GM12878 (cell line): ENCODE data around the gene HERPUD2.

ENCODE experiments used
- CBFB ChIP-seq: IDR thresholded peaks from 2 replicates; pipeline ENCODE4 v1.6.1; 2016; ENCODE audit warnings: antibody characterized with exemption, low read depth
- EP300 ChIP-seq, 2 experiments: fragments of 150-350 bp in 1 of 2; IDR thresholded peaks; 2 replicates each; pipeline ENCODE4 v1.6.1; 2011 to 2012; ENCODE audit warnings: low read depth in 2 of 2, low read length in 2 of 2, borderline replicate concordance in 1 of 2, improper control_type of control experiment in 1 of 2, inconsistent platforms in 1 of 2; ENCODE audit not compliant: control insufficient read depth in 1 of 2
- FOS ChIP-seq: IDR thresholded peaks from 3 replicates; pipeline ENCODE4 v1.6.1; 2011; ENCODE audit warnings: borderline replicate concordance; ENCODE audit not compliant: insufficient read length; ENCODE audit errors: extremely low read depth
- JUND ChIP-seq: IDR thresholded peaks from 2 replicates; pipeline ENCODE4 v1.6.1; 2012; ENCODE audit warnings: low read depth, mild to moderate bottlenecking, low read length, improper control_type of control experiment, moderate library complexity
- MXI1 ChIP-seq: fragments of 150-350 bp; IDR thresholded peaks from 2 replicates; pipeline ENCODE4 v1.6.1; 2011; ENCODE audit warnings: low read depth, mild to moderate bottlenecking, inconsistent platforms, low read length, improper control_type of control experiment
- POLR2A ChIP-seq: IDR thresholded peaks from 2 replicates; pipeline ENCODE4 v1.6.1; 2011; ENCODE audit warnings: low read depth, mild to moderate bottlenecking, low read length
- POLR2AphosphoS5 ChIP-seq: IDR thresholded peaks from 2 replicates; pipeline ENCODE4 v1.6.1; 2011; ENCODE audit warnings: mild to moderate bottlenecking, low read length, inconsistent platforms
- RAD21 ChIP-seq: IDR thresholded peaks from 2 replicates; pipeline ENCODE4 v1.6.1; 2011; ENCODE audit warnings: mild to moderate bottlenecking, low read depth, low read length, moderate library complexity; ENCODE audit not compliant: insufficient read depth
- ZNF24 ChIP-seq: fragments of 450-650 bp; IDR thresholded peaks from 2 replicates; pipeline ENCODE4 v1.6.1; 2017; ENCODE audit warnings: antibody characterized with exemption, mild to moderate bottlenecking
- ZNF274 ChIP-seq: IDR thresholded peaks from one replicate; pipeline ENCODE4 v1.8.0; 2011; ENCODE audit not compliant: insufficient read length, insufficient read depth
- TF ChIP-seq, protein P1 (sequence below), 3 experiments: IDR thresholded peaks in 2 of 3; conservative IDR thresholded peaks in 1 of 3; 2 replicates each; pipeline ENCODE4 v1.5.1; 2011; ENCODE audit warnings: low read depth in 3 of 3, low read length in 3 of 3, mild to moderate bottlenecking in 3 of 3, control low read depth in 2 of 3, moderate library complexity in 2 of 3, inconsistent platforms in 1 of 3, mixed read lengths in 1 of 3; ENCODE audit not compliant: control insufficient read depth in 2 of 3, insufficient read depth in 1 of 3; ENCODE audit errors: extremely low read depth in 1 of 3
- TF ChIP-seq, protein P2 (sequence below): IDR thresholded peaks from 2 replicates; pipeline ENCODE4 v1.6.1; 2012; ENCODE audit warnings: mild to moderate bottlenecking, low read depth, low read length
- TF ChIP-seq, protein P3 (sequence below): fragments of 450-650 bp; IDR thresholded peaks from 2 replicates; pipeline ENCODE4 v1.6.1; 2018; ENCODE audit warnings: borderline replicate concordance, mild to moderate bottlenecking; ENCODE audit not compliant: partially characterized antibody

DNA sequence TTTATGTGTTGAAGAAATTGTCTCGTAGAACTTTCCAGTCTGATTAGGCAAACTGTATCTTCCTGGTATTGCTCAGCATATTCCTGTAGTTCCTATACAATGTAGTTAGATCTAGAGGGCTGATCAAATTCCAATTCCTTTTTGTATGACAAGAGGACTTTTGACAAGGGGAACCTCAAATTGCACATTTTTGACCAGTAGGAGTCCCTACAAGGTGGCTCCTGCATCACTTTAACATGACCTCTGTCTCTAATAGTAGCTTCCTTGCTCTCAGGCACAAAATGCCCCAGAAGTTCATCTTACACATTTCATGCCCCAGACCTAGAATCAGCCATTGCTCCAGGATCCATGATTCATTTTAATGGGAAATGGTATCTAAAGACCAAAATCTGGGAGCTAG, 18.7 kb downstream of the HERPUD2 start:
- TF ChIP-seq JUND (no peak), CBFB (no peak), EP300 (IDR thresholded peaks at IDR 0.05; ENCODE audit: borderline replicate concordance in 1 of 2, control insufficient read depth in 1 of 2, low read depth in 2 of 2, low read length in 2 of 2) (no peak), POLR2A (no peak), ZNF274 (no peak), FOS (no peak), MXI1 (no peak), RAD21 (peak; percentile 25; the same call in 1 of the 2 replicates), POLR2AphosphoS5 (no peak), ZNF24 (no peak)
- TF ChIP-seq, protein P1, sequence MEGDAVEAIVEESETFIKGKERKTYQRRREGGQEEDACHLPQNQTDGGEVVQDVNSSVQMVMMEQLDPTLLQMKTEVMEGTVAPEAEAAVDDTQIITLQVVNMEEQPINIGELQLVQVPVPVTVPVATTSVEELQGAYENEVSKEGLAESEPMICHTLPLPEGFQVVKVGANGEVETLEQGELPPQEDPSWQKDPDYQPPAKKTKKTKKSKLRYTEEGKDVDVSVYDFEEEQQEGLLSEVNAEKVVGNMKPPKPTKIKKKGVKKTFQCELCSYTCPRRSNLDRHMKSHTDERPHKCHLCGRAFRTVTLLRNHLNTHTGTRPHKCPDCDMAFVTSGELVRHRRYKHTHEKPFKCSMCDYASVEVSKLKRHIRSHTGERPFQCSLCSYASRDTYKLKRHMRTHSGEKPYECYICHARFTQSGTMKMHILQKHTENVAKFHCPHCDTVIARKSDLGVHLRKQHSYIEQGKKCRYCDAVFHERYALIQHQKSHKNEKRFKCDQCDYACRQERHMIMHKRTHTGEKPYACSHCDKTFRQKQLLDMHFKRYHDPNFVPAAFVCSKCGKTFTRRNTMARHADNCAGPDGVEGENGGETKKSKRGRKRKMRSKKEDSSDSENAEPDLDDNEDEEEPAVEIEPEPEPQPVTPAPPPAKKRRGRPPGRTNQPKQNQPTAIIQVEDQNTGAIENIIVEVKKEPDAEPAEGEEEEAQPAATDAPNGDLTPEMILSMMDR (IDR thresholded peaks at IDR 0.05 in 2 of 3, conservative IDR thresholded peaks at IDR 0.05 in 1 of 3; ENCODE audit: control insufficient read depth in 2 of 3, extremely low read depth in 1 of 3, insufficient read depth in 1 of 3, low read depth in 3 of 3, low read length in 3 of 3), result peak in 2 of 3 experiments; percentile 17 to 21; a peak in 3 of 6 replicates
- TF ChIP-seq, protein P2, sequence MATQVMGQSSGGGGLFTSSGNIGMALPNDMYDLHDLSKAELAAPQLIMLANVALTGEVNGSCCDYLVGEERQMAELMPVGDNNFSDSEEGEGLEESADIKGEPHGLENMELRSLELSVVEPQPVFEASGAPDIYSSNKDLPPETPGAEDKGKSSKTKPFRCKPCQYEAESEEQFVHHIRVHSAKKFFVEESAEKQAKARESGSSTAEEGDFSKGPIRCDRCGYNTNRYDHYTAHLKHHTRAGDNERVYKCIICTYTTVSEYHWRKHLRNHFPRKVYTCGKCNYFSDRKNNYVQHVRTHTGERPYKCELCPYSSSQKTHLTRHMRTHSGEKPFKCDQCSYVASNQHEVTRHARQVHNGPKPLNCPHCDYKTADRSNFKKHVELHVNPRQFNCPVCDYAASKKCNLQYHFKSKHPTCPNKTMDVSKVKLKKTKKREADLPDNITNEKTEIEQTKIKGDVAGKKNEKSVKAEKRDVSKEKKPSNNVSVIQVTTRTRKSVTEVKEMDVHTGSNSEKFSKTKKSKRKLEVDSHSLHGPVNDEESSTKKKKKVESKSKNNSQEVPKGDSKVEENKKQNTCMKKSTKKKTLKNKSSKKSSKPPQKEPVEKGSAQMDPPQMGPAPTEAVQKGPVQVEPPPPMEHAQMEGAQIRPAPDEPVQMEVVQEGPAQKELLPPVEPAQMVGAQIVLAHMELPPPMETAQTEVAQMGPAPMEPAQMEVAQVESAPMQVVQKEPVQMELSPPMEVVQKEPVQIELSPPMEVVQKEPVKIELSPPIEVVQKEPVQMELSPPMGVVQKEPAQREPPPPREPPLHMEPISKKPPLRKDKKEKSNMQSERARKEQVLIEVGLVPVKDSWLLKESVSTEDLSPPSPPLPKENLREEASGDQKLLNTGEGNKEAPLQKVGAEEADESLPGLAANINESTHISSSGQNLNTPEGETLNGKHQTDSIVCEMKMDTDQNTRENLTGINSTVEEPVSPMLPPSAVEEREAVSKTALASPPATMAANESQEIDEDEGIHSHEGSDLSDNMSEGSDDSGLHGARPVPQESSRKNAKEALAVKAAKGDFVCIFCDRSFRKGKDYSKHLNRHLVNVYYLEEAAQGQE, result no peak
- TF ChIP-seq, protein P3, sequence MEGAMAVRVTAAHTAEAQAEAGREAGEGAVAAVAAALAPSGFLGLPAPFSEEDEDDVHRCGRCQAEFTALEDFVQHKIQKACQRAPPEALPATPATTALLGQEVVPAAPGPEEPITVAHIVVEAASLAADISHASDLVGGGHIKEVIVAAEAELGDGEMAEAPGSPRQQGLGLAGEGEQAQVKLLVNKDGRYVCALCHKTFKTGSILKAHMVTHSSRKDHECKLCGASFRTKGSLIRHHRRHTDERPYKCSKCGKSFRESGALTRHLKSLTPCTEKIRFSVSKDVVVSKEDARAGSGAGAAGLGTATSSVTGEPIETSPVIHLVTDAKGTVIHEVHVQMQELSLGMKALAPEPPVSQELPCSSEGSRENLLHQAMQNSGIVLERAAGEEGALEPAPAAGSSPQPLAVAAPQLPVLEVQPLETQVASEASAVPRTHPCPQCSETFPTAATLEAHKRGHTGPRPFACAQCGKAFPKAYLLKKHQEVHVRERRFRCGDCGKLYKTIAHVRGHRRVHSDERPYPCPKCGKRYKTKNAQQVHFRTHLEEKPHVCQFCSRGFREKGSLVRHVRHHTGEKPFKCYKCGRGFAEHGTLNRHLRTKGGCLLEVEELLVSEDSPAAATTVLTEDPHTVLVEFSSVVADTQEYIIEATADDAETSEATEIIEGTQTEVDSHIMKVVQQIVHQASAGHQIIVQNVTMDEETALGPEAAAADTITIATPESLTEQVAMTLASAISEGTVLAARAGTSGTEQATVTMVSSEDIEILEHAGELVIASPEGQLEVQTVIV, result no peak
